AG10803 (cell line): ENCODE data around the gene RBL2.
"Not testable (repeated sequence)": the region's sequence is repeated elsewhere in the genome, so short reads cannot be mapped to it uniquely, and the experiment has no call there.

Experiments used
- DNase-seq: peaks from one replicate; pipeline ENCODE4 v3.0.0; 2010; ENCODE audit warnings: low read depth
- H3K4me3 ChIP-seq: 2 replicates; pipeline ENCODE4 v1.5.1; 2011; ENCODE audit warnings: mild to moderate bottlenecking, low read length, control low read depth
- CTCF ChIP-seq: conservative IDR thresholded peaks from 2 replicates; pipeline ENCODE4 v1.5.1; 2011; ENCODE audit warnings: mild to moderate bottlenecking, low read length, control low read depth, inconsistent platforms

The RBL2 gene

GRCh38 chr16:53511403-53512280, 77.4 kb downstream of the RBL2 start:
- no peak overlapping the region for H3K4me3 ChIP-seq
- DNase-seq, result no peak

GRCh38 chr16:53512795-53513194, 78.5 kb downstream of the RBL2 start:
- DNase-seq, H3K4me3 ChIP-seq: not testable (repeated sequence)

More at GRCh38 chr16:53511403-53512280, 77.4 kb downstream of the RBL2 start:
- TF ChIP-seq CTCF, result no peak

- no peak overlapping the region for H3K4me3 ChIP-seq
- no peak for DNase-seq
- no peak for TF ChIP-seq CTCF
These were observed 81.0 kb downstream of the RBL2 start for GRCh38 chr16:53515259-53515658.

GRCh38 chr16:53515811-53516210, 81.5 kb downstream of the RBL2 start:
- no peak for DNase-seq
- TF ChIP-seq CTCF, result no peak
- no peak overlapping the region for H3K4me3 ChIP-seq

GRCh38 chr16:53517851-53518250, 83.6 kb downstream of the RBL2 start:
- no peak for TF ChIP-seq CTCF
- H3K4me3 ChIP-seq, result no peak overlapping the region
- DNase-seq, result no peak

GRCh38 chr16:53518550-53519416, 84.5 kb downstream of the RBL2 start:
- no peak for TF ChIP-seq CTCF
- H3K4me3 ChIP-seq, result no peak overlapping the region
- peak; percentile 43 for DNase-seq

- DNase-seq, result no peak
- no peak for TF ChIP-seq CTCF
- no peak overlapping the region for H3K4me3 ChIP-seq
These were observed 85.3 kb downstream of the RBL2 start for GRCh38 chr16:53519417-53520091.
